IMR-90 (cell line): ENCODE results near the gene PDE6H. TPM values are rescaled to one million over a fixed set of nuclear protein-coding genes. Genes with fewer than 3 reads are reported as not detected.

Source experiments
- ATAC-seq: fragments of 200-7000 bp; cut with Tn5 transposase; 2 replicates; pipeline ENCODE4 v1.9.1; 2020; ENCODE audit warnings: low read depth, mild to moderate bottlenecking, moderate library complexity
- BruUV-seq: library from RNA; stranded (reverse); fragments of 400-500 nt; replicated peaks from 2 replicates; lab custom pipeline; 2021; lab: Mats Ljungman, UMichigan
- CTCF ChIA-PET: fragments of 300-600 bp; formaldehyde crosslinking; extraction: SDS; loops from one replicate; lab custom pipeline; 2021; ENCODE audit warnings: antibody characterized with exemption; lab: Yijun Ruan, JAX
- POLR2A ChIA-PET: fragments of 300-600 bp; sonication (Branson Sonifier 250); formaldehyde crosslinking; loops from one replicate; lab custom pipeline; 2022; ENCODE audit warnings: antibody characterized with exemption; ENCODE audit not compliant: unreplicated experiment; lab: Charles Lee
- DNase-seq: peaks from one replicate; pipeline ENCODE4 v3.0.0; 2013
- H2AFZ ChIP-seq: replicated peaks from 2 replicates; pipeline ENCODE3; 2013; ENCODE audit warnings: low read length, mild to moderate bottlenecking; ENCODE audit not compliant: poor library complexity
- H2AK5ac ChIP-seq: 2 replicates; pipeline ENCODE4 v1.6.1; 2013; ENCODE audit warnings: low read depth, low read length, inconsistent platforms
- H2AK9ac ChIP-seq: replicated peaks from 2 replicates; pipeline ENCODE3; 2013; ENCODE audit warnings: mild to moderate bottlenecking, low read depth, low read length, moderate library complexity; ENCODE audit not compliant: poor library complexity
- H2BK120ac ChIP-seq: 2 replicates; pipeline ENCODE4 v1.6.1; 2013; ENCODE audit warnings: low read depth, low read length, inconsistent platforms
- H2BK15ac ChIP-seq: 3 replicates; pipeline ENCODE4 v1.6.1; 2013; ENCODE audit warnings: low read depth, low read length, inconsistent platforms
- H2BK20ac ChIP-seq: 2 replicates; pipeline ENCODE4 v1.6.1; 2013; ENCODE audit warnings: low read depth, mild to moderate bottlenecking, inconsistent platforms, low read length, moderate library complexity
- H2BK5ac ChIP-seq: 2 replicates; pipeline ENCODE4 v1.6.1; 2013; ENCODE audit warnings: mild to moderate bottlenecking, low read depth, low read length, inconsistent platforms; ENCODE audit not compliant: poor library complexity, severe bottlenecking
- H3K14ac ChIP-seq: replicated peaks from 2 replicates; pipeline ENCODE4 v1.6.1; 2013; ENCODE audit warnings: low read depth, low read length, inconsistent platforms
- H3K18ac ChIP-seq: 2 replicates; pipeline ENCODE4 v1.6.1; 2013; ENCODE audit warnings: low read depth, low read length, control low read depth
- H3K23ac ChIP-seq: 2 replicates; pipeline ENCODE4 v1.6.1; 2013; ENCODE audit warnings: low read depth, low read length, inconsistent platforms
- H3K27ac ChIP-seq: 2 replicates; pipeline ENCODE4 v1.5.1; 2013; ENCODE audit warnings: mild to moderate bottlenecking, control low read depth, low read length; ENCODE audit not compliant: insufficient read depth
- H3K27me3 ChIP-seq: 2 replicates; pipeline ENCODE4 v1.6.1; 2013; ENCODE audit warnings: low read length; ENCODE audit not compliant: control insufficient read depth, insufficient read depth
- H3K36me3 ChIP-seq: 2 replicates; pipeline ENCODE4 v1.6.1; 2013; ENCODE audit warnings: low read length, mixed read lengths; ENCODE audit not compliant: control insufficient read depth, insufficient read depth
- H3K4ac ChIP-seq: 2 replicates; pipeline ENCODE4 v1.6.1; 2013; ENCODE audit warnings: low read depth, low read length, inconsistent platforms
- H3K4me1 ChIP-seq: 2 replicates; pipeline ENCODE4 v1.6.1; 2013; ENCODE audit warnings: low read length, mixed read lengths; ENCODE audit not compliant: control insufficient read depth, insufficient read depth
- H3K4me2 ChIP-seq: 2 replicates; pipeline ENCODE4 v1.6.1; 2013; ENCODE audit warnings: low read depth, mild to moderate bottlenecking, control low read depth, low read length, moderate library complexity
- H3K4me3 ChIP-seq: 2 replicates; pipeline ENCODE4 v1.5.1; 2013; ENCODE audit warnings: low read depth, mild to moderate bottlenecking, control low read depth, low read length, moderate library complexity; ENCODE audit not compliant: insufficient read depth
- H3K56ac ChIP-seq: 2 replicates; pipeline ENCODE4 v1.6.1; 2013; ENCODE audit warnings: low read length, inconsistent platforms; ENCODE audit not compliant: insufficient read depth; ENCODE audit errors: extremely low read depth
- H3K79me1 ChIP-seq, 2 experiments: 2 replicates each; pipeline ENCODE4 v1.6.1; 2013; ENCODE audit warnings: low read length in 2 of 2, inconsistent platforms in 1 of 2, low read depth in 1 of 2
- H3K9ac ChIP-seq: 2 replicates; pipeline ENCODE4 v1.6.1; 2013; ENCODE audit warnings: low read depth, low read length, control low read depth
- H3K9me1 ChIP-seq: 2 replicates; pipeline ENCODE4 v1.6.1; 2013; ENCODE audit warnings: low read length, inconsistent platforms; ENCODE audit not compliant: insufficient read depth
- H3K9me3 ChIP-seq: 2 replicates; pipeline ENCODE4 v1.6.1; 2013; ENCODE audit warnings: low read length; ENCODE audit not compliant: control insufficient read depth, insufficient read depth
- H4K20me1 ChIP-seq: 2 replicates; pipeline ENCODE4 v1.6.1; 2013; ENCODE audit warnings: low read length, inconsistent platforms; ENCODE audit not compliant: insufficient read depth
- H4K5ac ChIP-seq: 2 replicates; pipeline ENCODE4 v1.6.1; 2013; ENCODE audit warnings: mild to moderate bottlenecking, low read depth, low read length, control low read depth
- H4K8ac ChIP-seq, 2 experiments: 2 replicates each; pipeline ENCODE4 v1.6.1; 2013; ENCODE audit warnings: low read depth in 2 of 2, low read length in 2 of 2, control low read depth in 1 of 2, inconsistent platforms in 1 of 2
- H4K91ac ChIP-seq: 2 replicates; pipeline ENCODE4 v1.6.1; 2013; ENCODE audit warnings: low read depth, low read length, inconsistent platforms; ENCODE audit not compliant: insufficient read depth
- BHLHE40 ChIP-seq: fragments of 150-350 bp; IDR thresholded peaks from 2 replicates; pipeline ENCODE4 v1.6.1; 2016; ENCODE audit warnings: mild to moderate bottlenecking, low read depth, low read length
- CEBPB ChIP-seq: IDR thresholded peaks from 2 replicates; pipeline ENCODE4 v1.6.1; 2012; ENCODE audit warnings: low read depth, low read length, improper control_type of control experiment
- FOS ChIP-seq: fragments of 150-350 bp; IDR thresholded peaks from 2 replicates; pipeline ENCODE4 v1.6.1; 2016; ENCODE audit warnings: low read depth, low read length
- MAZ ChIP-seq: IDR thresholded peaks from 2 replicates; pipeline ENCODE4 v1.6.1; 2012; ENCODE audit warnings: low read depth, mild to moderate bottlenecking, low read length, improper control_type of control experiment, moderate library complexity, borderline replicate concordance
- POLR2A ChIP-seq: IDR thresholded peaks from 2 replicates; pipeline ENCODE4 v1.6.1; 2012; ENCODE audit warnings: mild to moderate bottlenecking, low read depth, low read length
- RCOR1 ChIP-seq: IDR thresholded peaks from 2 replicates; pipeline ENCODE4 v1.6.1; 2012; ENCODE audit warnings: mild to moderate bottlenecking, low read length, improper control_type of control experiment; ENCODE audit not compliant: insufficient replicate concordance
- RFX5 ChIP-seq: IDR thresholded peaks from 2 replicates; pipeline ENCODE4 v1.8.0; 2012; ENCODE audit warnings: low read depth, mild to moderate bottlenecking, low read length, moderate library complexity
- SMC3 ChIP-seq: fragments of 150-350 bp; IDR thresholded peaks from 2 replicates; pipeline ENCODE4 v1.6.1; 2016; ENCODE audit warnings: low read depth, mild to moderate bottlenecking, antibody characterized with exemption, low read length, moderate library complexity
- WGBS, 2 experiments: methylation state at CpG; one replicate each; pipeline versions ENCODE4 v1.1.5 to v1.1.7; 2013; ENCODE audit warnings: missing lambda C conversion rate in 2 of 2; ENCODE audit not compliant: insufficient read length in 1 of 2; ENCODE audit errors: extremely low coverage in 2 of 2; 5-methylcytosine and 5-hydroxymethylcytosine counted together
- dilution Hi-C: fragments of 300-500 bp; cut with HindIII; formaldehyde crosslinking; loops from one replicate; pipeline ENCODE4 v1.14.3; 2018; ENCODE audit warnings: low sequenced_read_pairs; ENCODE audit not compliant: unreplicated experiment
- in situ Hi-C: fragments of 300-500 bp; cut with MboI; formaldehyde crosslinking; loops from 3 replicates; pipeline ENCODE4 v1.14.3; 2019; ENCODE audit warnings: low sequenced_read_pairs, inconsistent platforms, mixed read lengths
- intact Hi-C: fragments of 100-400 bp; cut with micrococcal nuclease; formaldehyde crosslinking; loops from 2 replicates; pipeline ENCODE4 v1.10.0; 2022
- polyA plus RNA-seq, 3 experiments: library from polyadenylated mRNA; depleted of rRNA; stranded (reverse); fragments of >200 nt; gene quantifications; 2 replicates each; pipeline ENCODE4 v1.2.3, GENCODE V29; 2012; ENCODE audit warnings: low replicate concordance in 1 of 3
- total RNA-seq: library from RNA; depleted of rRNA; stranded (reverse); fragments of >200 nt; gene quantifications from 2 replicates; pipeline ENCODE4 v1.2.3, GENCODE V29; 2012
- TF ChIP-seq, protein P1 (sequence below): conservative IDR thresholded peaks from 2 replicates; pipeline ENCODE4 v1.5.1; 2012; ENCODE audit warnings: mild to moderate bottlenecking, low read depth, low read length, improper control_type of control experiment
- TF ChIP-seq, protein P2 (sequence below): fragments of 150-350 bp; IDR thresholded peaks from 2 replicates; pipeline ENCODE4 v1.6.1; 2017; ENCODE audit warnings: mild to moderate bottlenecking, antibody characterized with exemption, low read length, low read depth

The PDE6H gene
- total and polyA plus RNA-seq, 2 of the 4 experiments (the other 2 are of a cell fraction) = not detected

DNA sequence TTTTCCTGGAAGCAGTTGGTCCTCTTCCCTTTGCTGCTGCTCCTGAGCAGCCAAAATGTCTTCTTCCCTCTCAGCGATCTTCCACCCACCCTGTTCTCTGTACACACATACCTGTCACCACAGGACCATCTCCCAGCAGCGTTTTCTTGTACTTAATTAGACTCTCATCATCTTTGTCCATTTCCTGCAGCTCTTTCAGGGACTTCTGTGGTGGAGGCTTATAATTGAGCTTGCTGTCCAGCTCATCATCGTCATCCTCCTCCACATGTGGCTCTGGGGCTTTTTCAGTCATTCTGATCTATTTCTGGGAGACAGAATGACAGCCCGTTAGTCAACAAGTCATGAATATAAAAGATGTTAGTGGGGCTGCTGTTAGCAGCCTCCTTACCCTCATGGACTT is 22.4 kb upstream of the PDE6H start:
- TF ChIP-seq SMC3 (no peak), MAZ (no peak), CEBPB (no peak), RCOR1 (no peak), BHLHE40 (no peak), FOS (no peak), RFX5 (no peak), POLR2A (no peak)
- TF ChIP-seq, protein P1, sequence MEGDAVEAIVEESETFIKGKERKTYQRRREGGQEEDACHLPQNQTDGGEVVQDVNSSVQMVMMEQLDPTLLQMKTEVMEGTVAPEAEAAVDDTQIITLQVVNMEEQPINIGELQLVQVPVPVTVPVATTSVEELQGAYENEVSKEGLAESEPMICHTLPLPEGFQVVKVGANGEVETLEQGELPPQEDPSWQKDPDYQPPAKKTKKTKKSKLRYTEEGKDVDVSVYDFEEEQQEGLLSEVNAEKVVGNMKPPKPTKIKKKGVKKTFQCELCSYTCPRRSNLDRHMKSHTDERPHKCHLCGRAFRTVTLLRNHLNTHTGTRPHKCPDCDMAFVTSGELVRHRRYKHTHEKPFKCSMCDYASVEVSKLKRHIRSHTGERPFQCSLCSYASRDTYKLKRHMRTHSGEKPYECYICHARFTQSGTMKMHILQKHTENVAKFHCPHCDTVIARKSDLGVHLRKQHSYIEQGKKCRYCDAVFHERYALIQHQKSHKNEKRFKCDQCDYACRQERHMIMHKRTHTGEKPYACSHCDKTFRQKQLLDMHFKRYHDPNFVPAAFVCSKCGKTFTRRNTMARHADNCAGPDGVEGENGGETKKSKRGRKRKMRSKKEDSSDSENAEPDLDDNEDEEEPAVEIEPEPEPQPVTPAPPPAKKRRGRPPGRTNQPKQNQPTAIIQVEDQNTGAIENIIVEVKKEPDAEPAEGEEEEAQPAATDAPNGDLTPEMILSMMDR = no peak
- TF ChIP-seq, protein P2, sequence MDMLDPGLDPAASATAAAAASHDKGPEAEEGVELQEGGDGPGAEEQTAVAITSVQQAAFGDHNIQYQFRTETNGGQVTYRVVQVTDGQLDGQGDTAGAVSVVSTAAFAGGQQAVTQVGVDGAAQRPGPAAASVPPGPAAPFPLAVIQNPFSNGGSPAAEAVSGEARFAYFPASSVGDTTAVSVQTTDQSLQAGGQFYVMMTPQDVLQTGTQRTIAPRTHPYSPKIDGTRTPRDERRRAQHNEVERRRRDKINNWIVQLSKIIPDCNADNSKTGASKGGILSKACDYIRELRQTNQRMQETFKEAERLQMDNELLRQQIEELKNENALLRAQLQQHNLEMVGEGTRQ = no peak
- Histone ChIP-seq H4K20me1 (no peaks in the 10 kb centered on the region), H3K9ac (no peak overlapping the region), H3K4me1 (peaks cover 25% of the 10 kb centered on the region), H3K23ac (peak overlapping the region; percentile 74), H3K79me1 (peaks cover 0 to 3% of the 10 kb centered on the region in 2 experiments; a peak in 1 of 4 replicates), H4K5ac (peak overlapping the region; percentile 70; the same call in 1 of the 2 replicates), H3K36me3 (no peaks in the 10 kb centered on the region), H2BK120ac (peak overlapping the region; percentile 98), H2BK5ac (peak overlapping the region; percentile 35), H3K4me2 (no peak overlapping the region), H3K9me1 (peaks cover 11% of the 10 kb centered on the region), H3K9me3 (no peaks in the 10 kb centered on the region), H3K18ac (peak overlapping the region; percentile 46; the same call in 1 of the 2 replicates), H2BK15ac (peak overlapping the region; percentile 66; the same call in 1 of the 3 replicates), H2BK20ac (peak overlapping the region; percentile 82), H3K27me3 (no peaks in the 10 kb centered on the region), H4K8ac (peak overlapping the region in 1 of 2 experiments; percentile 31; a peak in 2 of 4 replicates), H3K27ac (0 out of 2 replicates have a peak overlapping the region, but pooled peaks have one; percentile 11), H3K4me3 (no peak overlapping the region), H2AK5ac (peak overlapping the region; percentile 77; the same call in 1 of the 2 replicates), H3K14ac (peak overlapping the region; percentile 53), H2AFZ (no peak overlapping the region), H4K91ac (peak overlapping the region; percentile 56), H3K56ac (no peak overlapping the region), H2AK9ac (no peak overlapping the region), H3K4ac (peak overlapping the region; percentile 73)
- ChIA-PET CTCF (no interaction called here), POLR2A (no interaction called here)
- no peak for DNase-seq
- BruUV-seq = no TSS peak
- in situ Hi-C loops = no loop called here
- dilution Hi-C loops = no loop called here
- no CpG with 5 or more reads among the region's 4 CpGs for WGBS, 2 experiments
- ATAC-seq = no peak
- intact Hi-C loops = no loop called here
